OCI-LY7 (cell line): ENCODE measurements around the gene LPP. TPM values are rescaled to one million over a fixed set of nuclear protein-coding genes. Genes with fewer than 3 reads are reported as not detected.

Experiments used
- BruUV-seq: library from RNA; stranded (reverse); fragments of 400-500 nt; replicated peaks from 2 replicates; lab custom pipeline; 2021; lab: Mats Ljungman, UMichigan
- CTCF ChIA-PET: fragments of 300-600 bp; sonication (Branson Sonifier 250); formaldehyde crosslinking; loops from one replicate; lab custom pipeline; 2022; ENCODE audit warnings: antibody characterized with exemption; ENCODE audit not compliant: unreplicated experiment; lab: Charles Lee
- POLR2A ChIA-PET: fragments of 300-600 bp; sonication (Branson Sonifier 250); formaldehyde crosslinking; loops from one replicate; lab custom pipeline; 2022; ENCODE audit warnings: antibody characterized with exemption; lab: Charles Lee
- DNase-seq: peaks from one replicate; pipeline ENCODE4 v3.0.0-alpha.2; 2015; ENCODE audit warnings: low spot score
- H2AFZ ChIP-seq: fragments of 200-600 bp; sonication (generic), shearing (Covaris generic); 2 replicates; pipeline ENCODE4 v1.6.1; 2014; ENCODE audit warnings: mild to moderate bottlenecking, antibody characterized with exemption, low read length, moderate library complexity
- H3K27ac ChIP-seq: fragments of 200-600 bp; sonication (generic); 2 replicates; pipeline ENCODE4 v1.5.1; 2014; ENCODE audit warnings: mixed run types, low read depth, mild to moderate bottlenecking, moderate library complexity, low read length, inconsistent platforms; ENCODE audit not compliant: poor library complexity, severe bottlenecking
- H3K36me3 ChIP-seq: fragments of 200-600 bp; sonication (generic); 2 replicates; pipeline ENCODE4 v1.6.1; 2014; ENCODE audit warnings: mild to moderate bottlenecking, antibody characterized with exemption, low read length, moderate library complexity, mixed read lengths; ENCODE audit not compliant: insufficient read depth
- H3K4me1 ChIP-seq: fragments of 200-600 bp; sonication (generic); 2 replicates; pipeline ENCODE4 v1.5.1; 2014; ENCODE audit warnings: mild to moderate bottlenecking, low read length; ENCODE audit not compliant: insufficient read depth, poor library complexity, severe bottlenecking
- H3K4me2 ChIP-seq: fragments of 200-600 bp; sonication (generic); 2 replicates; pipeline ENCODE4 v1.6.1; 2014; ENCODE audit warnings: mild to moderate bottlenecking, low read length
- H3K4me3 ChIP-seq: fragments of 200-600 bp; sonication (generic); 2 replicates; pipeline ENCODE4 v1.5.1; 2014; ENCODE audit warnings: mild to moderate bottlenecking, low read depth, low read length; ENCODE audit not compliant: poor library complexity, severe bottlenecking
- H3K79me2 ChIP-seq: fragments of 200-600 bp; sonication (generic); 2 replicates; pipeline ENCODE4 v1.6.1; 2016; ENCODE audit warnings: low read depth, mild to moderate bottlenecking, low read length, moderate library complexity, mixed read lengths; ENCODE audit not compliant: insufficient read depth
- H3K9me2 ChIP-seq: fragments of 200-600 bp; sonication (generic); 2 replicates; pipeline ENCODE4 v1.6.1; 2016; ENCODE audit warnings: mild to moderate bottlenecking, low read length, mixed read lengths; ENCODE audit not compliant: insufficient read depth
- H3K9me3 ChIP-seq: fragments of 200-600 bp; sonication (generic); 2 replicates; pipeline ENCODE4 v1.6.1; 2014; ENCODE audit warnings: mild to moderate bottlenecking, mixed run types, low read length, mixed read lengths
- H4K20me1 ChIP-seq: fragments of 200-600 bp; sonication (generic); 2 replicates; pipeline ENCODE4 v1.6.1; 2014; ENCODE audit warnings: mild to moderate bottlenecking, antibody characterized with exemption, low read length, moderate library complexity, mixed read lengths; ENCODE audit not compliant: insufficient read depth
- EZH2phosphoT487 ChIP-seq: fragments of 200-600 bp; sonication (generic); IDR thresholded peaks from 2 replicates; pipeline ENCODE4 v1.6.1; 2018; ENCODE audit warnings: low read depth, borderline replicate concordance, mild to moderate bottlenecking, mixed run types, antibody characterized with exemption, low read length, moderate library complexity, mixed read lengths
- intact Hi-C: fragments of 100-400 bp; cut with micrococcal nuclease; formaldehyde crosslinking; loops from one replicate; pipeline ENCODE4 v1.10.0; 2022; ENCODE audit not compliant: unreplicated experiment
- total RNA-seq, 2 experiments: library from RNA; depleted of rRNA in 1 of 2; stranded (reverse); fragments of >200 nt in 1 of 2; shearing (Covaris generic) in 1 of 2; gene quantifications; 2 replicates each; pipeline ENCODE4 v1.2.3, GENCODE V29; 2014 to 2022
- TF ChIP-seq, protein P1 (sequence below): fragments of 200-600 bp; sonication (generic); conservative IDR thresholded peaks from 2 replicates; pipeline ENCODE4 v1.5.1; 2014; ENCODE audit warnings: mild to moderate bottlenecking, antibody characterized with exemption, low read length, moderate library complexity, mixed read lengths

LPP gene
- total RNA-seq, 2 experiments from 2014 or later = 10.9 to 119 TPM

DNA sequence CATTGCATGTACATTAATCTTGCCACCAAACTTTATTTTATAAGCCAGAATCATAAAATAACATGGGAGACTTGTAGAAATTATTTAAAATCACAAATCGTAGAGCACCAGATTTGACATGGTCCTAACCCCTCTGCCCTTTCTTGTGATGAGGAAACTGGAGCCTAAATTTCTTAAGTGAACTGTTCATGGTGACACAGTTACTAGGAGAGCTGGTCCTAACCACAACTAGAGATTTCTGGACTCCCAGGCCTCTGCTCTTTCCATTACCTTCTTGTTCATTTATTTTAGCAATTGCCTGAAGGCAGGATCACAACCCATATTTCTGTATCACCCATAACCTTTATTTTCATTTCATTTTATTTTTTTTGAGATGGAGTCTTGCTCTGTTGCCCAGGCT, 352.5 kb downstream of the LPP start:
- no peak overlapping the region for H3K27ac ChIP-seq
- no peaks in the 10 kb centered on the region for H3K79me2 ChIP-seq
- H3K4me2 ChIP-seq = no peak overlapping the region
- intact Hi-C loops = no loop called here
- H3K9me2 ChIP-seq = no peaks in the 10 kb centered on the region
- ChIA-PET CTCF (no interaction called here), POLR2A (interaction anchor here (0.9 kb wide), 1 partner anchor 9 kb away, joined by 3 read pairs; no protein-coding TSS in a partner anchor)
- no peak for TF ChIP-seq EZH2phosphoT487
- TF ChIP-seq, protein P1, sequence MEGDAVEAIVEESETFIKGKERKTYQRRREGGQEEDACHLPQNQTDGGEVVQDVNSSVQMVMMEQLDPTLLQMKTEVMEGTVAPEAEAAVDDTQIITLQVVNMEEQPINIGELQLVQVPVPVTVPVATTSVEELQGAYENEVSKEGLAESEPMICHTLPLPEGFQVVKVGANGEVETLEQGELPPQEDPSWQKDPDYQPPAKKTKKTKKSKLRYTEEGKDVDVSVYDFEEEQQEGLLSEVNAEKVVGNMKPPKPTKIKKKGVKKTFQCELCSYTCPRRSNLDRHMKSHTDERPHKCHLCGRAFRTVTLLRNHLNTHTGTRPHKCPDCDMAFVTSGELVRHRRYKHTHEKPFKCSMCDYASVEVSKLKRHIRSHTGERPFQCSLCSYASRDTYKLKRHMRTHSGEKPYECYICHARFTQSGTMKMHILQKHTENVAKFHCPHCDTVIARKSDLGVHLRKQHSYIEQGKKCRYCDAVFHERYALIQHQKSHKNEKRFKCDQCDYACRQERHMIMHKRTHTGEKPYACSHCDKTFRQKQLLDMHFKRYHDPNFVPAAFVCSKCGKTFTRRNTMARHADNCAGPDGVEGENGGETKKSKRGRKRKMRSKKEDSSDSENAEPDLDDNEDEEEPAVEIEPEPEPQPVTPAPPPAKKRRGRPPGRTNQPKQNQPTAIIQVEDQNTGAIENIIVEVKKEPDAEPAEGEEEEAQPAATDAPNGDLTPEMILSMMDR = no peak
- no peaks in the 10 kb centered on the region for H4K20me1 ChIP-seq
- H2AFZ ChIP-seq = no peak overlapping the region
- no TSS peak for BruUV-seq
- peaks cover 29% of the 10 kb centered on the region for H3K9me3 ChIP-seq
- no peak for DNase-seq
- peaks cover 8% of the 10 kb centered on the region; the same call in 1 of the 2 replicates for H3K36me3 ChIP-seq
- peaks cover 8% of the 10 kb centered on the region for H3K4me1 ChIP-seq
- H3K4me3 ChIP-seq = no peak overlapping the region

DNA sequence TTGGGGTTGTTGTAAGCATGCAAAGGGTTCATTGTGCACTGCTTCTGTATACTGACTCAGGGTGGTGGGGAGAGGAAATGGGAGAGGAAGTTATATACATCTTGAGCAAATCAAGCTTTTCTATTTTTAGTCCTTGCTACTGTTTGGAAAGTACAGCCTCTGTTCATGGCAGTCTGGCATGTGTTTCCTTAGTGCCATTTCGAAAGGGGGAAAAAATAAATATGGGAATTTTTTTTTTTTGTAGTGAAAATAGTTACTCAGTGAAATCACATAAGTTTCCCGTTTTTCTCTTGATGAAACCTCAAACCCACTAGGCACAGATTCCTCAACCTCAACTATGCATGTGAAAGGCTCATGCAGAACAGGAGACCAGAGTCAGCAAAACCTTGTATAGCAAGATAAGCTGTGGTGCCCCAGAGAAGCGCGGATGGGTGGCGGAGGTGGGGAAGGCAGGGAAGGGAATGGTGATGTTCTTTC, 353.3 kb downstream of the LPP start:
- peaks cover 8% of the 10 kb centered on the region for H3K4me1 ChIP-seq
- peak overlapping the region; percentile 24 for H3K4me2 ChIP-seq
- intact Hi-C loops = no loop called here
- peak; percentile 13 for DNase-seq
- TF ChIP-seq, protein P1 = no peak
- TF ChIP-seq EZH2phosphoT487 = no peak
- no peak overlapping the region for H3K27ac ChIP-seq
- CTCF ChIA-PET = no interaction called here
- H4K20me1 ChIP-seq = no peaks in the 10 kb centered on the region
- H3K36me3 ChIP-seq = peaks cover 8% of the 10 kb centered on the region; the same call in 1 of the 2 replicates
- no peak overlapping the region for H2AFZ ChIP-seq
- H3K79me2 ChIP-seq = no peaks in the 10 kb centered on the region
- POLR2A ChIA-PET = interaction anchor here (0.8 to 1.3 kb wide), 3 partner anchors 10 to 16 kb away, joined by 3 read pairs; no protein-coding TSS in a partner anchor
- no peak overlapping the region for H3K4me3 ChIP-seq
- H3K9me2 ChIP-seq = no peaks in the 10 kb centered on the region
- no TSS peak for BruUV-seq
- H3K9me3 ChIP-seq = peaks cover 23% of the 10 kb centered on the region

DNA sequence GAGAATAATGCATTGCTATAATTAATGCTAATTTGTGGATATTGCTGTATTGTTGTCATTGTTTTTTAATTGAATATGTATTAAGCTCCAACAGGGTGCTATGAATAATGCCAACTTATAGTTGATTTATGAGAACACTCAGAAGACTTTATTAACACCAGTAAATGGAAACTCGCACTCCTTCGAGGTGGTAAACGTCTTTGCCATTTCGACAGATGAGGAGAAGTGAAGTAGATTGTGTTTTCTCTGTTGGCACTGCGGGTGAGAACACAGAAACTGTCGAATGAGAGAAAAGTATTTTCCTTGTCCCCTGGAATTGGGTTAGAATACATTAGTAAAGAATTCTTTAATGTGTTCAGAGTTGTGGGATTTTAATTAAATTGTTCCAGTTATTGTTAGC, 354.5 kb downstream of the LPP start:
- ChIA-PET CTCF (no interaction called here), POLR2A (interaction anchor here (1.0 kb wide), 1 partner anchor 31 kb away, joined by 3 read pairs; no protein-coding TSS in a partner anchor)

More for the DNA sequence above, 354.5 kb downstream of the LPP start:
- no peak overlapping the region for H3K4me3 ChIP-seq
- intact Hi-C loops = no loop called here
- peaks cover 8% of the 10 kb centered on the region; the same call in 1 of the 2 replicates for H3K36me3 ChIP-seq
- H3K9me2 ChIP-seq = no peaks in the 10 kb centered on the region
- BruUV-seq = no TSS peak
- H3K4me1 ChIP-seq = peaks cover 8% of the 10 kb centered on the region
- no peak overlapping the region for H3K4me2 ChIP-seq
- no peak overlapping the region for H3K27ac ChIP-seq
- no peak for DNase-seq
- H3K79me2 ChIP-seq = no peaks in the 10 kb centered on the region
- no peak for TF ChIP-seq EZH2phosphoT487
- TF ChIP-seq, protein P1 = no peak
- H2AFZ ChIP-seq = no peak overlapping the region
- peaks cover 19% of the 10 kb centered on the region for H3K9me3 ChIP-seq
- no peaks in the 10 kb centered on the region for H4K20me1 ChIP-seq
